Measurements from ENCODE around the gene SPRR2D. TPM values are rescaled to one million over a fixed set of nuclear protein-coding genes. Genes with fewer than 3 reads are reported as not detected.
"Not testable (repeated sequence)": the region's sequence is repeated elsewhere in the genome, so short reads cannot be mapped to it uniquely, and the experiment has no call there.

Gene SPRR2D
- total and polyA plus RNA-seq, 4 donors: not detected

- not testable (repeated sequence) for H3K4me3 ChIP-seq (ENCODE audit: low read depth, low read length); H3K27me3 ChIP-seq (ENCODE audit: control insufficient read depth, insufficient read depth, low read length); H3K4me1 ChIP-seq (ENCODE audit: control insufficient read depth, insufficient read depth, low read length); DNase-seq (ENCODE audit: low read depth in 4 of 6, low spot score in 6 of 6); H3K36me3 ChIP-seq (ENCODE audit: control insufficient read depth, insufficient read depth, low read length); H3K9me3 ChIP-seq (ENCODE audit: control insufficient read depth, insufficient read depth, low read length); H3K27ac ChIP-seq (ENCODE audit: low read depth, low read length)
- 75% methylated on average over 3 of the region's 3 CpGs for WGBS (ENCODE audit: insufficient coverage)
Measured at GRCh38 chr1:153056111-153056510, 15.2 kb upstream of the SPRR2D start.

- no peak for DNase-seq (ENCODE audit: low read depth in 4 of 6, low spot score in 6 of 6)
- H3K4me3 ChIP-seq (ENCODE audit: low read depth, low read length): no peak overlapping the region
- H3K27me3 ChIP-seq (ENCODE audit: control insufficient read depth, insufficient read depth, low read length): no peaks in the 10 kb centered on the region
- WGBS (ENCODE audit: insufficient coverage): 97% methylated on average over 2 of the region's 2 CpGs
- H3K9me3 ChIP-seq (ENCODE audit: control insufficient read depth, insufficient read depth, low read length): no peaks in the 10 kb centered on the region
- H3K36me3 ChIP-seq (ENCODE audit: control insufficient read depth, insufficient read depth, low read length): no peaks in the 10 kb centered on the region
- no peaks in the 10 kb centered on the region for H3K4me1 ChIP-seq (ENCODE audit: control insufficient read depth, insufficient read depth, low read length)
- H3K27ac ChIP-seq (ENCODE audit: low read depth, low read length): no peak overlapping the region
Measured at GRCh38 chr1:153049211-153049610, 8.3 kb upstream of the SPRR2D start.

- no peaks in the 10 kb centered on the region for H3K9me3 ChIP-seq (ENCODE audit: control insufficient read depth, insufficient read depth, low read length)
- no CpG with 5 or more reads among the region's 1 CpG for WGBS (ENCODE audit: insufficient coverage)
- no peaks in the 10 kb centered on the region for H3K36me3 ChIP-seq (ENCODE audit: control insufficient read depth, insufficient read depth, low read length)
- no peaks in the 10 kb centered on the region for H3K27me3 ChIP-seq (ENCODE audit: control insufficient read depth, insufficient read depth, low read length)
- H3K27ac ChIP-seq (ENCODE audit: low read depth, low read length): no peak overlapping the region
- H3K4me3 ChIP-seq (ENCODE audit: low read depth, low read length): no peak overlapping the region
- H3K4me1 ChIP-seq (ENCODE audit: control insufficient read depth, insufficient read depth, low read length): no peaks in the 10 kb centered on the region
- no peak for DNase-seq (ENCODE audit: low read depth in 4 of 6, low spot score in 6 of 6)
Measured at GRCh38 chr1:153035211-153035610, 5.7 kb downstream of the SPRR2D start.

- Histone ChIP-seq H3K9me3 (ENCODE audit: control insufficient read depth, insufficient read depth, low read length) (no peaks in the 10 kb centered on the region), H3K4me3 (ENCODE audit: low read depth, low read length) (no peak overlapping the region), H3K27me3 (ENCODE audit: control insufficient read depth, insufficient read depth, low read length) (no peaks in the 10 kb centered on the region), H3K27ac (ENCODE audit: low read depth, low read length) (no peak overlapping the region), H3K36me3 (ENCODE audit: control insufficient read depth, insufficient read depth, low read length) (no peaks in the 10 kb centered on the region), H3K4me1 (ENCODE audit: control insufficient read depth, insufficient read depth, low read length) (no peaks in the 10 kb centered on the region)
- WGBS (ENCODE audit: insufficient coverage): 57% methylated on average over 1 of the region's 3 CpGs
- no peak for DNase-seq (ENCODE audit: low read depth in 4 of 6, low spot score in 6 of 6)
Measured at GRCh38 chr1:153032677-153033308, 8.1 kb downstream of the SPRR2D start.

GRCh38 chr1:153032073-153032472 lies 8.8 kb downstream of the SPRR2D start:
- H3K27ac ChIP-seq (ENCODE audit: low read depth, low read length): no peak overlapping the region
- no peaks in the 10 kb centered on the region for H3K9me3 ChIP-seq (ENCODE audit: control insufficient read depth, insufficient read depth, low read length)
- H3K27me3 ChIP-seq (ENCODE audit: control insufficient read depth, insufficient read depth, low read length): no peaks in the 10 kb centered on the region
- no peaks in the 10 kb centered on the region for H3K4me1 ChIP-seq (ENCODE audit: control insufficient read depth, insufficient read depth, low read length)
- H3K36me3 ChIP-seq (ENCODE audit: control insufficient read depth, insufficient read depth, low read length): no peaks in the 10 kb centered on the region
- DNase-seq (ENCODE audit: low read depth in 4 of 6, low spot score in 6 of 6): no peak
- no peak overlapping the region for H3K4me3 ChIP-seq (ENCODE audit: low read depth, low read length)

GRCh38 chr1:153030895-153031294 lies 10.0 kb downstream of the SPRR2D start, which contains the start of gene SPRR1B:
Gene SPRR1B (plus strand): TSS chr1:153031203. CDS start chr1:153032346, 1,143 bp downstream.
- Histone ChIP-seq H3K27ac (ENCODE audit: low read depth, low read length) (no peak within 1 kb of the TSS), H3K9me3 (ENCODE audit: control insufficient read depth, insufficient read depth, low read length) (no peaks in the 10 kb centered on the region), H3K36me3 (ENCODE audit: control insufficient read depth, insufficient read depth, low read length) (no peaks in the 10 kb centered on the region), H3K4me3 (ENCODE audit: low read depth, low read length) (no peak within 1 kb of the TSS), H3K4me1 (ENCODE audit: control insufficient read depth, insufficient read depth, low read length) (no peaks in the 10 kb centered on the region), H3K27me3 (ENCODE audit: control insufficient read depth, insufficient read depth, low read length) (no peaks in the 10 kb centered on the region)
- DNase-seq (ENCODE audit: low read depth in 4 of 6, low spot score in 6 of 6): no peak

- peak in 1 of 6 donors; percentile 22 for DNase-seq (ENCODE audit: low read depth in 4 of 6, low spot score in 6 of 6)
- Histone ChIP-seq H3K27ac (ENCODE audit: low read depth, low read length) (no peak overlapping the region), H3K4me1 (ENCODE audit: control insufficient read depth, insufficient read depth, low read length) (no peaks in the 10 kb centered on the region), H3K4me3 (ENCODE audit: low read depth, low read length) (no peak overlapping the region), H3K9me3 (ENCODE audit: control insufficient read depth, insufficient read depth, low read length) (no peaks in the 10 kb centered on the region), H3K27me3 (ENCODE audit: control insufficient read depth, insufficient read depth, low read length) (no peaks in the 10 kb centered on the region), H3K36me3 (ENCODE audit: control insufficient read depth, insufficient read depth, low read length) (no peaks in the 10 kb centered on the region)
- no CpG with 5 or more reads among the region's 1 CpG for WGBS (ENCODE audit: insufficient coverage)
Measured at GRCh38 chr1:153028766-153029165, 12.2 kb downstream of the SPRR2D start.

GRCh38 chr1:153025797-153026196 lies 15.1 kb downstream of the SPRR2D start:
- Histone ChIP-seq H3K36me3 (ENCODE audit: control insufficient read depth, insufficient read depth, low read length) (no peaks in the 10 kb centered on the region), H3K27ac (ENCODE audit: low read depth, low read length) (no peak overlapping the region), H3K27me3 (ENCODE audit: control insufficient read depth, insufficient read depth, low read length) (no peaks in the 10 kb centered on the region), H3K4me3 (ENCODE audit: low read depth, low read length) (no peak overlapping the region), H3K9me3 (ENCODE audit: control insufficient read depth, insufficient read depth, low read length) (no peaks in the 10 kb centered on the region), H3K4me1 (ENCODE audit: control insufficient read depth, insufficient read depth, low read length) (no peaks in the 10 kb centered on the region)
- WGBS (ENCODE audit: insufficient coverage): no CpG with 5 or more reads among the region's 1 CpG
- no peak for DNase-seq (ENCODE audit: low read depth in 4 of 6, low spot score in 6 of 6)

GRCh38 chr1:153024413-153024812 lies 16.5 kb downstream of the SPRR2D start:
- Histone ChIP-seq H3K27ac (ENCODE audit: low read depth, low read length) (no peak overlapping the region), H3K4me3 (ENCODE audit: low read depth, low read length) (no peak overlapping the region), H3K4me1 (ENCODE audit: control insufficient read depth, insufficient read depth, low read length) (no peaks in the 10 kb centered on the region), H3K27me3 (ENCODE audit: control insufficient read depth, insufficient read depth, low read length) (no peaks in the 10 kb centered on the region), H3K36me3 (ENCODE audit: control insufficient read depth, insufficient read depth, low read length) (no peaks in the 10 kb centered on the region), H3K9me3 (ENCODE audit: control insufficient read depth, insufficient read depth, low read length) (no peaks in the 10 kb centered on the region)
- DNase-seq (ENCODE audit: low read depth in 4 of 6, low spot score in 6 of 6): no peak
- no CpG with 5 or more reads among the region's 1 CpG for WGBS (ENCODE audit: insufficient coverage)

GRCh38 chr1:153023109-153023508 lies 17.8 kb downstream of the SPRR2D start:
- no peak overlapping the region for H3K27ac ChIP-seq (ENCODE audit: low read depth, low read length)
- DNase-seq (ENCODE audit: low read depth in 4 of 6, low spot score in 6 of 6): no peak
- WGBS (ENCODE audit: insufficient coverage): 97% methylated on average over 7 of the region's 7 CpGs
- no peak overlapping the region for H3K4me3 ChIP-seq (ENCODE audit: low read depth, low read length)
- H3K9me3 ChIP-seq (ENCODE audit: control insufficient read depth, insufficient read depth, low read length): no peaks in the 10 kb centered on the region
- no peaks in the 10 kb centered on the region for H3K4me1 ChIP-seq (ENCODE audit: control insufficient read depth, insufficient read depth, low read length)
- no peaks in the 10 kb centered on the region for H3K36me3 ChIP-seq (ENCODE audit: control insufficient read depth, insufficient read depth, low read length)
- H3K27me3 ChIP-seq (ENCODE audit: control insufficient read depth, insufficient read depth, low read length): no peaks in the 10 kb centered on the region

Data from spinal cord (tissue), 10 donors.